Measurements from ENCODE around the gene SIRPA. TPM values are rescaled to one million over a fixed set of nuclear protein-coding genes. Genes with fewer than 3 reads are reported as not detected.

Gene SIRPA
- total and polyA plus RNA-seq, 5 donors = 19.5 to 45.2 (median 29.0) TPM

DNA sequence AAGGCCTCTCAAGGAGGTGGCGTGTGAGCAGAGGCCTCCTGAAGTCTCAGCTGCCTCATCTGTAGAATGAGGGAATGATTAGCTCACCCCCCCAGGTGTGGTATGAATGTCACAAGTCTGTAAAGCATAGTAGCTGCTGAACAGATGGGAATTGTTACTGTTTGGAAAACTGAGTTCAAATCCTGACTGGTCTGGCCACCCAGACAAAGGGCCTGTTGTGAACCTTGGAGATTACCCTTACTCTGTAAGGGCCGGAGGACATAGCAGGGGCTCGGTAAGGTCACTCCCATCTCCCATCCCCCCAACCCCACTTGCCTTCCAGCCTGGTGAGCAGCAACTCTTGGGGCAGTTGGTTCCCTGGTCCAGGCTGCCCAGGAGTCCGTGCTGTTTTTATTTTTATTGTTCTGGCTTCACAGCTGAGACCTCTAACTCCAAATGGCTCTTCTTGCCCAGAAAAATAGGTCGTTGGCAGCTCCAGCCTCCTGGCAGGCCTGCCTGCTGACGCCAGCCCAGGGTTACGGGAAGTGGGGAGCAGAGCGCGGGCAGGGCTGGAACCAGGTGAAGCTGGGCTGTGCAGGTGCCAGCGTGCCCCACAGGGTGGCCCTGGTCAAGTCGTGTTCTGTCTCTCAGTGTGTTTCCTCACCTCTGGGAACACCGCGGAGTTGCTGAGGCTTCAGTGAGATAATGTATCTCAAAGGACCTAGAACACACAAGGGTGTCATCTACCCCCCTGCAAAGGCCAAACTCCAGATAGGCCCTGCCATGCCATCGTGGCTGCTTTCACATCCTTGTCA lies 4.5 kb upstream of the SIRPA start:
- Histone ChIP-seq H3K27ac (ENCODE audit: low read length) (no peak overlapping the region), H3K27me3 (ENCODE audit: control insufficient read depth, insufficient read depth) (no peaks in the 10 kb centered on the region), H3K4me3 (ENCODE audit: low read length) (no peak overlapping the region), H3K4me1 (ENCODE audit: control insufficient read depth, insufficient read depth, low read length) (no peaks in the 10 kb centered on the region), H3K9me3 (ENCODE audit: control insufficient read depth, low read length) (no peaks in the 10 kb centered on the region)
- intact Hi-C loops (cut with DNase I) = loop anchor here in 2 of 4 donors (5.0 to 10.0 kb wide), 2 partner anchors 86 to 88 kb away; no protein-coding TSS in a partner anchor
- peak in 1 of 3 donors; percentile 65 for DNase-seq
- 56% methylated on average over 14 of the region's 14 CpGs for WGBS
- no peak for ATAC-seq

- Histone ChIP-seq H3K4me3 (ENCODE audit: low read length) (no peak overlapping the region), H3K9me3 (ENCODE audit: control insufficient read depth, low read length) (no peaks in the 10 kb centered on the region), H3K27ac (ENCODE audit: low read length) (no peak overlapping the region), H3K27me3 (ENCODE audit: control insufficient read depth, insufficient read depth) (no peaks in the 10 kb centered on the region), H3K4me1 (ENCODE audit: control insufficient read depth, insufficient read depth, low read length) (no peaks in the 10 kb centered on the region)
- intact Hi-C loops (cut with DNase I) = loop anchor here in 2 of 4 donors (5.0 to 10.0 kb wide), 2 partner anchors 87 to 89 kb away; no protein-coding TSS in a partner anchor
- ATAC-seq (no peak), DNase-seq (no peak)
- 72% methylated on average over 17 of the region's 17 CpGs for WGBS
These were observed 3.7 kb upstream of the SIRPA start for GRCh38 chr20:1891263-1892118.

GRCh38 chr20:1892119-1892385 lies 3.2 kb upstream of the SIRPA start:
- Histone ChIP-seq H3K9me3 (ENCODE audit: control insufficient read depth, low read length) (no peaks in the 10 kb centered on the region), H3K27ac (ENCODE audit: low read length) (no peak overlapping the region), H3K27me3 (ENCODE audit: control insufficient read depth, insufficient read depth) (no peaks in the 10 kb centered on the region), H3K4me3 (ENCODE audit: low read length) (no peak overlapping the region), H3K4me1 (ENCODE audit: control insufficient read depth, insufficient read depth, low read length) (no peaks in the 10 kb centered on the region)
- intact Hi-C loops (cut with DNase I) = loop anchor here in 2 of 4 donors (5.0 to 10.0 kb wide), 2 partner anchors 87 to 90 kb away; no protein-coding TSS in a partner anchor
- DNase-seq = no peak
- no peak for ATAC-seq
- WGBS = 97% methylated on average over 1 of the region's 1 CpG

DNA sequence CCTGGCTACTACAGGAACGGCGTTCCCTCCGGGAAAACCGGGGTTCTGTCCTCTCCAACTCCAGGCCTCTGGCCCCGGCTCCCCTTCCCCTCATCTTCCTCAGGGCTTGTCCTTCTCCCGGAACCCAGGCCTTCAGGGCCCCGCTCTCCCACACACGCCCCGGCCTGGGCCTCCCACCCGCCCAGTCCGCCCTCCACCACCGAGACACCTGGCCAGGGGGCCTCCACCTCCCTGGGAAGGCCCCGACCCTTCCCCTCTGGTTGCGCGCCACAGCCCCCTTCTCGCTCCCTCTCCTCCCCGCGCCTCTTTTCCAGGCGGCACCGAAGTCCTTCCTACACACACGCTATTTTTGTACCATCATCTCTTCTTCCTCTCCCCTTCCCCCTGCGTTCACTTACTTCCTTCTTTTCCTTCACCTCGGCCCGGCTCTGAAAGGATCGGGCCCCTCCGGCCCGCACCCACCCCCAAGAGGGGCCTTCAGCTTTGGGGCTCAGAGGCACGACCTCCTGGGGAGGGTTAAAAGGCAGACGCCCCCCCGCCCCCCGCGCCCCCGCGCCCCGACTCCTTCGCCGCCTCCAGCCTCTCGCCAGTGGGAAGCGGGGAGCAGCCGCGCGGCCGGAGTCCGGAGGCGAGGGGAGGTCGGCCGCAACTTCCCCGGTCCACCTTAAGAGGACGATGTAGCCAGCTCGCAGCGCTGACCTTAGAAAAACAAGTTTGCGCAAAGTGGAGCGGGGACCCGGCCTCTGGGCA lies 1.3 kb upstream of the SIRPA start:
- intact Hi-C loops (cut with DNase I) = loop anchor here in 3 of 4 donors (2.0 to 10.0 kb wide), 3 partner anchors 89 to 92 kb away; no protein-coding TSS in a partner anchor
- Histone ChIP-seq H3K4me3 (ENCODE audit: low read length) (peak overlapping the region; percentile 98), H3K4me1 (ENCODE audit: control insufficient read depth, insufficient read depth, low read length) (peaks cover 6% of the 10 kb centered on the region), H3K27ac (ENCODE audit: low read length) (peak overlapping the region; percentile 74), H3K27me3 (ENCODE audit: control insufficient read depth, insufficient read depth) (no peaks in the 10 kb centered on the region), H3K9me3 (ENCODE audit: control insufficient read depth, low read length) (no peaks in the 10 kb centered on the region)
- DNase-seq = peak in 1 of 3 donors; percentile 73
- peak in 1 of 2 donors; percentile 1 for ATAC-seq
- WGBS = 12% methylated on average over 54 of the region's 54 CpGs

DNA sequence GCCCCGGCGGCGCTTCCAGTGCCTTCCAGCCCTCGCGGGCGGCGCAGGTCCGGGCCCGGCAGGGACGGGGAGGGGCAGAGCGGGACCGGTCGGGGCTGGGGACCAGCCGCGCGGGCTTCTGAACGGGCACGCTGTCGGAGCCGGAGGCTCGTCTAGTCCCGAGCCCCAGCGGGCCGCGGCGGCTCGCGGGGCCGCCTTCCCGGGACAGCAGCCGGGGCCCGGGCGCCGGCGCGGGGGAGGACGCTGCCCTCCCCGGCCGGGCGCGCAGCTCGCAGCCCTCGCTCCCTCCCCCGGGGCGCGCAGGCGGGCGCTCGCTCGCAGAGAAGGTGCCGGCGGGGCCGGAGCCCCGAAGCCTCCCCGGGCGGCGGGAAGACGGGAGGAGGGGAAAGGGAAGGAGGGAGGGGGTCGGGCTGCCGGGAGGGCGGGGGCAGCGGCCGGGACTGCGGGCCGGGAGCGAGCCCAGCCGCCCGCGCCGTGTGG lies 696 bp upstream of the SIRPA start:
- Histone ChIP-seq H3K4me3 (ENCODE audit: low read length) (peak overlapping the region; percentile 98), H3K27ac (ENCODE audit: low read length) (peak overlapping the region; percentile 74), H3K27me3 (ENCODE audit: control insufficient read depth, insufficient read depth) (no peaks in the 10 kb centered on the region), H3K9me3 (ENCODE audit: control insufficient read depth, low read length) (no peaks in the 10 kb centered on the region), H3K4me1 (ENCODE audit: control insufficient read depth, insufficient read depth, low read length) (peaks cover 6% of the 10 kb centered on the region)
- intact Hi-C loops (cut with DNase I) = loop anchor here in 3 of 4 donors (2.0 to 10.0 kb wide), 3 partner anchors 90 to 92 kb away; no protein-coding TSS in a partner anchor
- DNase-seq (peak; percentile 77 to 90 (median 90)), ATAC-seq (peak; percentile 62 to 64)
- WGBS = under 1% methylated on average over 69 of the region's 70 CpGs

- H3K27ac ChIP-seq (ENCODE audit: low read length) = peak overlapping the region; percentile 74
- peak; percentile 38 to 39 for ATAC-seq
- H3K9me3 ChIP-seq (ENCODE audit: control insufficient read depth, low read length) = no peaks in the 10 kb centered on the region
- DNase-seq = peak; percentile 70 to 78 (median 77)
- no peaks in the 10 kb centered on the region for H3K27me3 ChIP-seq (ENCODE audit: control insufficient read depth, insufficient read depth)
- H3K4me3 ChIP-seq (ENCODE audit: low read length) = peak overlapping the region; percentile 98
- intact Hi-C loops (cut with DNase I) = loop anchor here in 3 of 4 donors (2.0 to 10.0 kb wide), 4 partner anchors 41 to 94 kb away; no protein-coding TSS in a partner anchor
- peaks cover 8% of the 10 kb centered on the region for H3K4me1 ChIP-seq (ENCODE audit: control insufficient read depth, insufficient read depth, low read length)
- WGBS = 17% methylated on average over 24 of the region's 24 CpGs
These were observed 672 bp downstream of the SIRPA start for GRCh38 chr20:1895674-1896483.

DNA sequence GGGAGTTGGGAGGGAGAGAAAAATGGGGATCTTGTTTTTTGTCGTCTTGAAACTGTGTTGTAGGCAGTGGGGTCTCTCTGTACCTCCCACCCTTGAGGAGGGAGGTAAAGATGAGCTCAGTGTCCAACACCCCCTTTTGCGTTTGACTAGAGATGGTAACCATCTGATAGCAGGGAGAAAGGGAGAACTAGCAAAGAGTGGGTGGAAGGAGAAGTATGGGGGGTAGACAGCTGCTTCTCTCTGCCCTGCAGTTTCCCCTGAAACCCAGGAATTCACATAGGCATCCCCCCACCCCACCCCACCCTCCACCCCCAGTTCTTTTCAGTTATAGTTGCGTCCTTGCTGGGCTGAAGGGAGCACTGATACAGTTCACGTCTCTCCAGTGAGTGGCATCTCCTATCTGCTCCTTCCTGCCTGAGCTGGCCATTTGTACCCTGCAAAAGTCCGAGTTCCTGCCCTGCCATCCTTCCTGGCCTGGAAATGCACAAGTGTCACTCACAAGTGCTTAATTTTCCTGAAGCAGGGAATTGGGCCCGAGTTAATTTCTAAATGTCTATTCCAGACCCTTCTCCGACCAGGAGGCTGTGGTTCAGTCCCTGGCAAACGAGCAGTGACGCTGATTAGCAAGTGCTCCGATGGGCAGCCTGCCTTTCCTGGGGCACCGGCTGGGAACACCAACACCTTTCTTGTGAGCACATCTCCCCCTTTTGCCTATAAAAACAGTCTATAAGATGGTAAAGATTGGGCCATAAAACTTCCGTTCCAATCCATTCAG lies 1.5 kb downstream of the SIRPA start:
- DNase-seq = no peak
- peaks cover 9% of the 10 kb centered on the region for H3K4me1 ChIP-seq (ENCODE audit: control insufficient read depth, insufficient read depth, low read length)
- ATAC-seq = no peak
- H3K9me3 ChIP-seq (ENCODE audit: control insufficient read depth, low read length) = no peaks in the 10 kb centered on the region
- H3K4me3 ChIP-seq (ENCODE audit: low read length) = peak overlapping the region; percentile 98
- 48% methylated on average over 12 of the region's 12 CpGs for WGBS
- peak overlapping the region; percentile 74 for H3K27ac ChIP-seq (ENCODE audit: low read length)
- intact Hi-C loops (cut with DNase I) = loop anchor here in 3 of 4 donors (5.0 to 10.0 kb wide), 3 partner anchors 41 to 94 kb away; no protein-coding TSS in a partner anchor
- H3K27me3 ChIP-seq (ENCODE audit: control insufficient read depth, insufficient read depth) = no peaks in the 10 kb centered on the region

GRCh38 chr20:1897541-1897940 lies 2.3 kb downstream of the SIRPA start:
- no peak overlapping the region for H3K4me3 ChIP-seq (ENCODE audit: low read length)
- no peaks in the 10 kb centered on the region for H3K9me3 ChIP-seq (ENCODE audit: control insufficient read depth, low read length)
- intact Hi-C loops (cut with DNase I) = loop anchor here in 3 of 4 donors (5.0 to 10.0 kb wide), 3 partner anchors 40 to 95 kb away; no protein-coding TSS in a partner anchor
- ATAC-seq = no peak
- H3K27me3 ChIP-seq (ENCODE audit: control insufficient read depth, insufficient read depth) = no peaks in the 10 kb centered on the region
- 64% methylated on average over 2 of the region's 2 CpGs for WGBS
- peaks cover 9% of the 10 kb centered on the region for H3K4me1 ChIP-seq (ENCODE audit: control insufficient read depth, insufficient read depth, low read length)
- DNase-seq = peak in 1 of 3 donors; percentile 71
- H3K27ac ChIP-seq (ENCODE audit: low read length) = peak overlapping the region; percentile 47

DNA sequence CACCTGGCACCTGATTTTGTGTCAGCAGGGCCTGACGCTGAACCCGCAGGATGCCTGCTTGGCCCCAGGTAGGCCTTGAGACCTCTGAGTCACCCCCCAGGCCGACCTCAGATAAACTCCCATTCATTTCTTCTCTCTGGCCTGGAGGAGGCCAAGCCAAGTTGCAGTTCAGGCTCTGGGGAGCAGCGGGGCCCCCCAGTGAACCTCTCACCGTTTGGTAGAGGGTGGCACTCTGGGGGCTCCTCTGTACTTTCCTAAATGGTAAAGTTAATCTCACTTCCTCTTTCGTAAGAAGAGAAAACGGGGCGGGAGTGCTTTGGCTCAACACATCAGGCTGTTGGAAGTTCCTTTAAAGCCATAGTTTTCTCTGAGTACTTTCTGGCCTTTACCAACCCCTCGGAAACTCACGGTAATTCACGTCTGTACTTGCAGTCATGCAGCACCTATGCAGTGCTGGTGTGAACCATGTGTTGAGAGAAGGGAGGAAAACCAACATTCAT lies 2.8 kb downstream of the SIRPA start:
- 42% methylated on average over 11 of the region's 11 CpGs for WGBS
- Histone ChIP-seq H3K4me1 (ENCODE audit: control insufficient read depth, insufficient read depth, low read length) (peaks cover 9% of the 10 kb centered on the region), H3K27ac (ENCODE audit: low read length) (peak overlapping the region; percentile 65), H3K27me3 (ENCODE audit: control insufficient read depth, insufficient read depth) (no peaks in the 10 kb centered on the region), H3K4me3 (ENCODE audit: low read length) (no peak overlapping the region), H3K9me3 (ENCODE audit: control insufficient read depth, low read length) (no peaks in the 10 kb centered on the region)
- DNase-seq (peak; percentile 39 to 66 (median 65)), ATAC-seq (no peak)
- intact Hi-C loops (cut with DNase I) = loop anchor here in 3 of 4 donors (5.0 to 10.0 kb wide), 3 partner anchors 39 to 96 kb away; no protein-coding TSS in a partner anchor

Measured in right cardiac atrium (tissue), 5 donors.